ENCODE measurements around the gene KCNQ1. TPM values are rescaled to one million over a fixed set of nuclear protein-coding genes. Genes with fewer than 3 reads are reported as not detected.

Gene KCNQ1
- total and polyA plus RNA-seq, 2 donors (not counting 3 experiments of a cell fraction or from before 2014, with no cell fraction given) = 0.07 to 0.09 TPM

DNA sequence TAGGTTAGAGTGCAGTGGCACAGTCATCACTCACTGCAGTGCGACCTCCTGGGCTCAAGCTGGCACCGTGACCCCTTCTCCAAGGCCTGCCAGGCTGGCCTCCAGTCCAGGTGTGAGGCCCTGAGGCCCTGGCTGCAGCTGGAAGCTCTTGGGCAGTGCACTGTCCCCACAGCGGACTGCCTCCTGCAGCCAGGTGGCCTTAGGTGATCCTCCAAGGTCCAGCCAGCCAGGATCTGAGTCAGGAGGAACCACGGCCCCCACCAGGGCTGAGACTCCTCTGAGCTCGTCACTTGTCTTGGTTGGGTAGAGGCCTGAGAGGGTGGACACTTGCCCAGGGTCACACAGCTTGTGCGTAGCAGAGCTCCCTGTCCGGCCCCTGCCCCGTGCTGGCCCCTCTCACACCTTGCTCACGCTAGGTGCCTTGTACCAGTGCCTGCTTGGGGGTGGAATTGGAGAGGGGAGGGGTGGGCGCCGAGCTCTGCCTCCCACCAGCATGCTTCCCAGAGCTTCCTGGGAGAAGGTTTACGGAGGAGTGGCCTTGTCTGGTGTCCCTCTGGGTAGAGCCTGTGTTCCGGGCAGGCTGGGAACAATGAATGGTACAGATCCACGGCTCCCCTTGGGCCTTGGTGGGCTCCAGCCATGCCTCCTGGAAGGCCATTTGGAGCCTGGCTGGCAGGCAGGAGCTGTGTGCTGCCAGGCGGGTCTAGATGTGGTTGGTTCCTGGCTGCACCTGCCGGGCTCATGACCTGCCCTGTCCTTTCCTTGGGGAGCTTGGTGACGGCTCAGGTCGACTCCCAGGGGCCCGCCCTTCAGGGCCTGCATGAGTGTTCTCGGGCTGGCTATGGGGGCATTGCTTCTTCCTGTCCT lies 20.6 kb downstream of the KCNQ1 start:
- DNase-seq (ENCODE audit: low read depth, low spot score) = no peak
- dilution Hi-C loops (cut with MboI; ENCODE audit: extremely low pct_ligation_motif_present, low sequenced_read_pairs) (no loop called here), intact Hi-C loops (cut with micrococcal nuclease) (no loop called here)
- H4K20me1 ChIP-seq (replicated peaks; ENCODE audit: control insufficient read depth, extremely low read depth, insufficient read depth, low read length) = no peaks in the 10 kb centered on the region
- H3K9me3 ChIP-seq (replicated peaks; ENCODE audit: control insufficient read depth, insufficient read depth, low read length) = no peaks in the 10 kb centered on the region
- H3K27me3 ChIP-seq (ENCODE audit: control insufficient read depth in 2 of 2, insufficient read depth in 2 of 2, low read length in 2 of 2) = no peaks in the 10 kb centered on the region
- ChIA-PET CTCF (interaction anchor here (1.1 kb wide), 1 partner anchor 66 kb away, joined by 3 read pairs; no protein-coding TSS in a partner anchor), POLR2A (no interaction called here)
- no peak for FAIRE-seq
- no peaks in the 10 kb centered on the region for H3K4me1 ChIP-seq (ENCODE audit: control insufficient read depth, extremely low read depth, insufficient read depth, low read length)
- no peak overlapping the region for H3K27ac ChIP-seq (ENCODE audit: insufficient read depth, low read depth, low read length)
- H3K4me3 ChIP-seq (replicated peaks in 1 of 3; ENCODE audit: insufficient read depth in 1 of 3, low read depth in 1 of 3, low read length in 3 of 3) = no peak overlapping the region
- H3K9ac ChIP-seq (replicated peaks; ENCODE audit: extremely low read depth, insufficient read depth, low read length) = no peak overlapping the region
- BruUV-seq (replicated peaks) = no TSS peak
- TF ChIP-seq, protein P1, sequence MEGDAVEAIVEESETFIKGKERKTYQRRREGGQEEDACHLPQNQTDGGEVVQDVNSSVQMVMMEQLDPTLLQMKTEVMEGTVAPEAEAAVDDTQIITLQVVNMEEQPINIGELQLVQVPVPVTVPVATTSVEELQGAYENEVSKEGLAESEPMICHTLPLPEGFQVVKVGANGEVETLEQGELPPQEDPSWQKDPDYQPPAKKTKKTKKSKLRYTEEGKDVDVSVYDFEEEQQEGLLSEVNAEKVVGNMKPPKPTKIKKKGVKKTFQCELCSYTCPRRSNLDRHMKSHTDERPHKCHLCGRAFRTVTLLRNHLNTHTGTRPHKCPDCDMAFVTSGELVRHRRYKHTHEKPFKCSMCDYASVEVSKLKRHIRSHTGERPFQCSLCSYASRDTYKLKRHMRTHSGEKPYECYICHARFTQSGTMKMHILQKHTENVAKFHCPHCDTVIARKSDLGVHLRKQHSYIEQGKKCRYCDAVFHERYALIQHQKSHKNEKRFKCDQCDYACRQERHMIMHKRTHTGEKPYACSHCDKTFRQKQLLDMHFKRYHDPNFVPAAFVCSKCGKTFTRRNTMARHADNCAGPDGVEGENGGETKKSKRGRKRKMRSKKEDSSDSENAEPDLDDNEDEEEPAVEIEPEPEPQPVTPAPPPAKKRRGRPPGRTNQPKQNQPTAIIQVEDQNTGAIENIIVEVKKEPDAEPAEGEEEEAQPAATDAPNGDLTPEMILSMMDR (IDR thresholded peaks at IDR 0.05; ENCODE audit: extremely low read depth in 1 of 2, insufficient read depth in 1 of 2, low read depth in 1 of 2, low read length in 2 of 2) = no peak
- TF ChIP-seq EZH2 (IDR thresholded peaks at IDR 0.05; ENCODE audit: borderline replicate concordance, low read depth, low read length, severe bottlenecking) (no peak), MAX (IDR thresholded peaks at IDR 0.05; ENCODE audit: insufficient read depth, insufficient read length) (no peak), GATA2 (IDR thresholded peaks at IDR 0.05; ENCODE audit: insufficient read depth, insufficient read length, low read depth, low read length) (no peak), FOS (IDR thresholded peaks at IDR 0.05; ENCODE audit: borderline replicate concordance, insufficient read depth, low read length) (no peak), POLR2AphosphoS5 (IDR thresholded peaks at IDR 0.05; ENCODE audit: insufficient read depth, low read depth, low read length) (no peak), POLR2A (IDR thresholded peaks at IDR 0.05; ENCODE audit: low read depth, low read length) (no peak), JUN (IDR thresholded peaks at IDR 0.05; ENCODE audit: borderline replicate concordance, insufficient read depth, insufficient read length, low read depth) (no peak), MYC (IDR thresholded peaks at IDR 0.05; ENCODE audit: low read depth, low read length) (no peak)
- no peaks in the 10 kb centered on the region for H3K9me1 ChIP-seq (replicated peaks; ENCODE audit: control insufficient read depth, extremely low read depth, insufficient read depth, low read length)
- no peaks in the 10 kb centered on the region for H3K79me2 ChIP-seq (ENCODE audit: control insufficient read depth, insufficient read depth, low read length)
- no peak overlapping the region for H3K4me2 ChIP-seq (ENCODE audit: insufficient read depth, low read length)
- H2AFZ ChIP-seq (ENCODE audit: low read depth, low read length) = no peak overlapping the region
- H3K36me3 ChIP-seq (ENCODE audit: control insufficient read depth in 2 of 2, extremely low read depth in 1 of 2, insufficient read depth in 2 of 2, low read length in 2 of 2) = no peaks in the 10 kb centered on the region
